Measurements from ENCODE around the gene SH3RF3. TPM values are rescaled to one million over a fixed set of nuclear protein-coding genes. Genes with fewer than 3 reads are reported as not detected.

Gene SH3RF3
- total RNA-seq, 2 donors from 2014 or later = 1.5 to 1.8 TPM

DNA sequence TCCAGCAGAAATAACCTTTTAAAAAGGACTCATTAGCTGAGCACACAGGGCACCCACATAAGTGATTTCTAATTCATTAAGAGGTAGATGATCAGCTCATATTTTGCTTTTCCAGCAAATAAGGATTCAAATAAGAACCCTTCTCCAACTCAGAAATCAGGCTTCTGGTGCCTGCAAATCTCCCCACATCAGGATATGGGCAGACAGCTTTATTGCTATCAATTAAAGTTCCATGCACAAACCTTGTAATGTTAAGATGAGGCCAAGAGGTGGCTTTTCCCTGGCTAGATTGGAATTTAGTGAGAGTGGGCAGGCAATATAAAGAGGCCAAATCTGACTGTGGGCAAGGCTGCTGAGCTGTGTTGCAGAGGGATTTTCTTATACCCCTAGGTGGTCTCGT is 193.6 kb downstream of the SH3RF3 start:
- Histone ChIP-seq H3K27ac (ENCODE audit: low read depth, low read length) (no peak overlapping the region), H3K4me3 (ENCODE audit: low read length) (no peak overlapping the region), H3K9ac (ENCODE audit: extremely low read depth, low read length, poor library complexity, severe bottlenecking) (no peak overlapping the region), H3K4me1 (ENCODE audit: control insufficient read depth, insufficient read depth, low read length) (peaks cover 6% of the 10 kb centered on the region), H3K36me3 (ENCODE audit: control insufficient read depth, insufficient read depth, low read length) (no peaks in the 10 kb centered on the region), H3K9me3 (ENCODE audit: control insufficient read depth, low read length) (no peaks in the 10 kb centered on the region), H3K27me3 (ENCODE audit: control insufficient read depth, insufficient read depth, low read length, poor library complexity, severe bottlenecking) (no peaks in the 10 kb centered on the region)
- Mint-ChIP-seq H3K27me3 (ENCODE audit: insufficient read depth) (no peaks in the 10 kb centered on the region), H3K36me3 (ENCODE audit: low read depth) (no peaks in the 10 kb centered on the region), H3K4me1 (peaks cover 18% of the 10 kb centered on the region), H3K4me3 (no peak overlapping the region), H3K27ac (no peak overlapping the region), H3K9me3 (peaks cover 4% of the 10 kb centered on the region)
- WGBS, 2 experiments (ENCODE audit: insufficient coverage in 1 of 2, insufficient read length in 1 of 2) = 79 to 100% methylated on average over 1 of the region's 1 CpG
- TF ChIP-seq, protein P1, sequence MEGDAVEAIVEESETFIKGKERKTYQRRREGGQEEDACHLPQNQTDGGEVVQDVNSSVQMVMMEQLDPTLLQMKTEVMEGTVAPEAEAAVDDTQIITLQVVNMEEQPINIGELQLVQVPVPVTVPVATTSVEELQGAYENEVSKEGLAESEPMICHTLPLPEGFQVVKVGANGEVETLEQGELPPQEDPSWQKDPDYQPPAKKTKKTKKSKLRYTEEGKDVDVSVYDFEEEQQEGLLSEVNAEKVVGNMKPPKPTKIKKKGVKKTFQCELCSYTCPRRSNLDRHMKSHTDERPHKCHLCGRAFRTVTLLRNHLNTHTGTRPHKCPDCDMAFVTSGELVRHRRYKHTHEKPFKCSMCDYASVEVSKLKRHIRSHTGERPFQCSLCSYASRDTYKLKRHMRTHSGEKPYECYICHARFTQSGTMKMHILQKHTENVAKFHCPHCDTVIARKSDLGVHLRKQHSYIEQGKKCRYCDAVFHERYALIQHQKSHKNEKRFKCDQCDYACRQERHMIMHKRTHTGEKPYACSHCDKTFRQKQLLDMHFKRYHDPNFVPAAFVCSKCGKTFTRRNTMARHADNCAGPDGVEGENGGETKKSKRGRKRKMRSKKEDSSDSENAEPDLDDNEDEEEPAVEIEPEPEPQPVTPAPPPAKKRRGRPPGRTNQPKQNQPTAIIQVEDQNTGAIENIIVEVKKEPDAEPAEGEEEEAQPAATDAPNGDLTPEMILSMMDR (conservative IDR thresholded peaks at IDR 0.05) = no peak
- DNase-seq = no peak

DNA sequence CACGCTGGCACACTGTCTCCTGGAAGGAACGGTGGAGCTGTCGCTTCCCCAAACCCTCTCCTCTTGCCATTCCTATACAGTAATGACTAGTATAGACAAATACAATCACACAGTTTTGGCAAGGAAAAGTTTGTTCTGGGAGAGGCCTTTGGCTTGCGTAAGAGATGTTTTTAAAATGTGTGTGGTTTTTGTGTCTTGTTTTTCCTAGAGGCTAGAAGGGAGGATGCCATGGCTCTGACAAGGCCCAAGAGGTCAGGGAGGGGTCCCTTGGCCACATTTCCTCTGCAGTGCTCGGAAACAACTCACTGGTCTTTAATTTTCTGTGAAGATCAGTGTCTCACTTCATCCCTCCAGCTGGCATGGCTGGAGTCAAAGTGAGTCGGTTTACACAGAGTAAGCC is 195.9 kb downstream of the SH3RF3 start:
- H3K4me1 Mint-ChIP-seq = peaks cover 3% of the 10 kb centered on the region
- peaks cover 4% of the 10 kb centered on the region for H3K9me3 Mint-ChIP-seq
- no peaks in the 10 kb centered on the region for H3K36me3 Mint-ChIP-seq (ENCODE audit: low read depth)
- H3K9me3 ChIP-seq (ENCODE audit: control insufficient read depth, low read length) = peaks cover 7% of the 10 kb centered on the region
- no peak overlapping the region for H3K4me3 ChIP-seq (ENCODE audit: low read length)
- H3K27ac Mint-ChIP-seq = no peak overlapping the region
- TF ChIP-seq, protein P1 (conservative IDR thresholded peaks at IDR 0.05) = no peak
- H3K27ac ChIP-seq (ENCODE audit: low read depth, low read length) = no peak overlapping the region
- no peaks in the 10 kb centered on the region for H3K27me3 ChIP-seq (ENCODE audit: control insufficient read depth, insufficient read depth, low read length, poor library complexity, severe bottlenecking)
- 76 to 87% methylated on average over 3 to 6 of the region's 6 CpGs for WGBS, 2 experiments (ENCODE audit: insufficient coverage in 1 of 2, insufficient read length in 1 of 2)
- H3K4me3 Mint-ChIP-seq = no peak overlapping the region
- no peaks in the 10 kb centered on the region for H3K36me3 ChIP-seq (ENCODE audit: control insufficient read depth, insufficient read depth, low read length)
- no peaks in the 10 kb centered on the region for H3K4me1 ChIP-seq (ENCODE audit: control insufficient read depth, insufficient read depth, low read length)
- DNase-seq = no peak
- no peak overlapping the region for H3K9ac ChIP-seq (ENCODE audit: extremely low read depth, low read length, poor library complexity, severe bottlenecking)
- H3K27me3 Mint-ChIP-seq (ENCODE audit: insufficient read depth) = no peaks in the 10 kb centered on the region

DNA sequence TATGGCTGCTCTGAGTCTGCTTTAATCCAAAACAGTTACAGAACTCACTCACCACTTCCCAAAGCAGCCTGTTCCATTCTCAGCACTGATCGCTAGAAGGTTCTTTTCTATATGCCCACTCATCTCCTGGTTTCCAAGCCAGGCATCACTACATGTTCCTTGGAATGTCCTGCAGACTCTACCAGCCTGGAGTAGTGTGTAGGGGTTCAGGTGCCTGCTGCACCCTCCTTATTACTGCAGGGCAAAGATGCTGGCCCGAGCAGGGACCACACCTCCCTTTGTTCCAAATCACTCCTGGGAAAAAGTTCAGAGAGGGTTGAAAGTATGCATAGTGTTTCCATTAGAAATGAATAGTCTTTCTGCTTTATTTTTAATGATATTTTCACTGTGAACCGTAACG is 196.6 kb downstream of the SH3RF3 start:
- Mint-ChIP-seq H3K27me3 (ENCODE audit: insufficient read depth) (no peaks in the 10 kb centered on the region), H3K9me3 (peaks cover 4% of the 10 kb centered on the region), H3K27ac (no peak overlapping the region), H3K4me1 (peaks cover 3% of the 10 kb centered on the region), H3K36me3 (ENCODE audit: low read depth) (no peaks in the 10 kb centered on the region), H3K4me3 (no peak overlapping the region)
- Histone ChIP-seq H3K27me3 (ENCODE audit: control insufficient read depth, insufficient read depth, low read length, poor library complexity, severe bottlenecking) (no peaks in the 10 kb centered on the region), H3K4me3 (ENCODE audit: low read length) (no peak overlapping the region), H3K36me3 (ENCODE audit: control insufficient read depth, insufficient read depth, low read length) (no peaks in the 10 kb centered on the region), H3K9ac (ENCODE audit: extremely low read depth, low read length, poor library complexity, severe bottlenecking) (no peak overlapping the region), H3K4me1 (ENCODE audit: control insufficient read depth, insufficient read depth, low read length) (no peaks in the 10 kb centered on the region), H3K9me3 (ENCODE audit: control insufficient read depth, low read length) (peaks cover 7% of the 10 kb centered on the region), H3K27ac (ENCODE audit: low read depth, low read length) (no peak overlapping the region)
- no peak for DNase-seq
- TF ChIP-seq, protein P1 (conservative IDR thresholded peaks at IDR 0.05) = no peak
- WGBS, 2 experiments (ENCODE audit: insufficient coverage in 1 of 2, insufficient read length in 1 of 2) = 94% methylated on average over 4 of the region's 4 CpGs; no CpG with 5 or more reads in 1 of the 2 experiments
